Subcutaneous adipose tissue (tissue), 4 donors: Measurements from ENCODE around the gene IFT20. TPM values are rescaled to one million over a fixed set of nuclear protein-coding genes. Genes with fewer than 3 reads are reported as not detected.

Source experiments
- CTCF ChIP-seq: fragments of 450-650 bp; IDR thresholded peaks from one replicate; pipeline ENCODE4 v1.5.1; 2016; ENCODE audit warnings: low read depth, mild to moderate bottlenecking, control low read depth, antibody characterized with exemption, moderate library complexity
- total RNA-seq, 4 donors: library from RNA; depleted of rRNA; stranded (reverse); fragments of >200 nt; gene quantifications; one replicate each; pipeline ENCODE4 v1.1.0, GENCODE V29; 2016

IFT20 gene
- total RNA-seq, 4 donors from 2014 or later = 31.0 to 43.5 (median 37.3) TPM

- no peak for TF ChIP-seq CTCF
These were observed 5.1 kb upstream of the IFT20 start for GRCh38 chr17:28340374-28340773.

- TF ChIP-seq CTCF = no peak
These were observed 4.2 kb upstream of the IFT20 start for GRCh38 chr17:28339431-28339830.

- no peak for TF ChIP-seq CTCF
These were observed 2.9 kb upstream of the IFT20 start for GRCh38 chr17:28338056-28338768.

- TF ChIP-seq CTCF = no peak
These were observed 943 bp upstream of the IFT20 start for GRCh38 chr17:28335959-28336871.

- TF ChIP-seq CTCF = no peak
These were observed 539 bp downstream of the IFT20 start for GRCh38 chr17:28334666-28335200.

- TF ChIP-seq CTCF = no peak
These were observed 1.1 kb downstream of the IFT20 start for GRCh38 chr17:28334171-28334570.

- no peak for TF ChIP-seq CTCF
These were observed 2.1 kb downstream of the IFT20 start for GRCh38 chr17:28333083-28333746.
